Mesenchymal stem cell (in vitro differentiated cells and primary cell): ENCODE results near the gene ARHGAP23.

Experiments used
- DNase-seq: peaks from one replicate; pipeline ENCODE4 v3.0.0-alpha.2; 2013
- H2AFZ ChIP-seq: one replicate; pipeline ENCODE4 v1.6.1; 2013; ENCODE audit warnings: low read depth, mild to moderate bottlenecking, control low read depth, inconsistent platforms, low read length, moderate library complexity
- H2AK5ac ChIP-seq: 2 replicates; pipeline ENCODE4 v1.6.1; 2013; ENCODE audit warnings: low read length, moderate library complexity, mild to moderate bottlenecking, inconsistent platforms; ENCODE audit not compliant: severe bottlenecking
- H2BK120ac ChIP-seq: one replicate; pipeline ENCODE4 v1.6.1; 2013; ENCODE audit warnings: low read depth, mild to moderate bottlenecking, inconsistent platforms, low read length, moderate library complexity
- H2BK12ac ChIP-seq, 2 experiments: one replicate each; pipeline ENCODE4 v1.6.1; 2013; ENCODE audit warnings: inconsistent platforms in 2 of 2, low read length in 2 of 2, mild to moderate bottlenecking in 2 of 2, moderate library complexity in 2 of 2, control low read depth in 1 of 2
- H2BK15ac ChIP-seq: one replicate; pipeline ENCODE4 v1.6.1; 2013; ENCODE audit warnings: mild to moderate bottlenecking, low read depth, inconsistent platforms; ENCODE audit not compliant: poor library complexity, severe bottlenecking
- H2BK5ac ChIP-seq: 2 replicates; pipeline ENCODE4 v1.6.1; 2013; ENCODE audit warnings: low read depth, mild to moderate bottlenecking, low read length, control low read depth, inconsistent platforms; ENCODE audit not compliant: poor library complexity, severe bottlenecking
- H3K14ac ChIP-seq, 2 experiments: one replicate each; pipeline ENCODE4 v1.6.1; 2013; ENCODE audit warnings: inconsistent platforms in 2 of 2, low read length in 2 of 2, control low read depth in 1 of 2, mild to moderate bottlenecking in 1 of 2, moderate library complexity in 1 of 2
- H3K18ac ChIP-seq, 2 experiments: one replicate each; pipeline ENCODE4 v1.6.1; 2013; ENCODE audit warnings: inconsistent platforms in 2 of 2, low read length in 2 of 2, control low read depth in 1 of 2, low read depth in 1 of 2, mild to moderate bottlenecking in 1 of 2
- H3K23ac ChIP-seq, 2 experiments: one replicate each; pipeline ENCODE4 v1.6.1; 2013; ENCODE audit warnings: inconsistent platforms in 2 of 2, low read length in 2 of 2, mild to moderate bottlenecking in 2 of 2, moderate library complexity in 2 of 2, control low read depth in 1 of 2
- H3K27ac ChIP-seq: 2 replicates; pipeline ENCODE4 v1.5.1; 2013; ENCODE audit warnings: mild to moderate bottlenecking, moderate library complexity, low read length, control low read depth, inconsistent platforms; ENCODE audit not compliant: poor library complexity, severe bottlenecking
- H3K27me3 ChIP-seq, 2 experiments: 2 replicates each; pipeline versions ENCODE4 v1.6.1 to v1.7.0; 2013; ENCODE audit warnings: low read length in 2 of 2, mild to moderate bottlenecking in 2 of 2, moderate library complexity in 2 of 2, control low read depth in 1 of 2, inconsistent platforms in 1 of 2; ENCODE audit not compliant: control insufficient read depth in 1 of 2, insufficient read depth in 1 of 2
- H3K36me3 ChIP-seq, 2 experiments: 2 replicates each; pipeline versions ENCODE4 v1.6.1 to v1.7.0; 2013; ENCODE audit warnings: low read length in 2 of 2, control low read depth in 1 of 2, inconsistent platforms in 1 of 2, low read depth in 1 of 2, mild to moderate bottlenecking in 1 of 2; ENCODE audit not compliant: insufficient read depth in 2 of 2, control insufficient read depth in 1 of 2
- H3K4ac ChIP-seq, 2 experiments: one replicate each; pipeline ENCODE4 v1.6.1; 2013; ENCODE audit warnings: inconsistent platforms in 2 of 2, low read length in 2 of 2, mild to moderate bottlenecking in 2 of 2, moderate library complexity in 2 of 2, control low read depth in 1 of 2, low read depth in 1 of 2
- H3K4me1 ChIP-seq: 2 replicates; pipeline ENCODE4 v1.6.1; 2013; ENCODE audit warnings: low read depth, low read length, control low read depth; ENCODE audit not compliant: control insufficient read depth, insufficient read depth
- H3K4me2 ChIP-seq: 2 replicates; pipeline ENCODE4 v1.6.1; 2013; ENCODE audit warnings: low read length, mild to moderate bottlenecking, inconsistent platforms; ENCODE audit not compliant: poor library complexity, severe bottlenecking
- H3K4me3 ChIP-seq, 2 experiments: 2 replicates each; pipeline versions ENCODE4 v1.5.1 to v1.7.0; 2013; ENCODE audit warnings: low read length in 2 of 2, mild to moderate bottlenecking in 2 of 2, control low read depth in 1 of 2, low read depth in 1 of 2; ENCODE audit not compliant: insufficient read depth in 1 of 2
- H3K79me1 ChIP-seq: replicated peaks from 2 replicates; pipeline ENCODE4 v1.6.1; 2013; ENCODE audit warnings: mild to moderate bottlenecking, control low read depth, low read length, inconsistent platforms; ENCODE audit not compliant: poor library complexity, severe bottlenecking
- H3K9ac ChIP-seq: 2 replicates; pipeline ENCODE4 v1.7.0; 2013; ENCODE audit warnings: mild to moderate bottlenecking, low read length, moderate library complexity
- H3K9me3 ChIP-seq: 2 replicates; pipeline ENCODE4 v1.7.0; 2013; ENCODE audit warnings: mild to moderate bottlenecking, low read length; ENCODE audit not compliant: control insufficient read depth
- H4K8ac ChIP-seq: one replicate; pipeline ENCODE4 v1.6.1; 2013; ENCODE audit warnings: inconsistent platforms, mild to moderate bottlenecking, low read length, moderate library complexity
- H4K91ac ChIP-seq: one replicate; pipeline ENCODE4 v1.6.1; 2013; ENCODE audit warnings: mild to moderate bottlenecking, low read length, inconsistent platforms
- WGBS: methylation state at CpG from one replicate; pipeline ENCODE4 v1.1.7; 2013; ENCODE audit warnings: mixed read lengths; 5-methylcytosine and 5-hydroxymethylcytosine counted together

ARHGAP23 gene

GRCh38 chr17:38430316-38430715 lies 2.1 kb downstream of the ARHGAP23 start:
- DNase-seq, result peak; percentile 61
- Histone ChIP-seq H3K4me1 (peaks cover 48% of the 10 kb centered on the region), H3K9ac (peak overlapping the region; percentile 83), H2BK15ac (no peak overlapping the region), H3K4ac (no peak overlapping the region), H3K27ac (peak overlapping the region; percentile 92), H3K9me3 (no peaks in the 10 kb centered on the region), H3K79me1 (peaks cover 1% of the 10 kb centered on the region), H2BK120ac (no peak overlapping the region), H3K18ac (peak overlapping the region; percentile 8 to 64), H2BK12ac (no peak overlapping the region), H3K4me2 (peak overlapping the region; percentile 93), H2BK5ac (no peak overlapping the region), H4K91ac (peak overlapping the region; percentile 30), H2AK5ac (no peak overlapping the region), H3K4me3 (peak overlapping the region in 1 of 2 experiments; percentile 85), H3K27me3 (no peaks in the 10 kb centered on the region), H3K14ac (no peak overlapping the region), H2AFZ (no peak overlapping the region), H3K23ac (no peak overlapping the region), H3K36me3 (peaks cover 0 to 34% of the 10 kb centered on the region in 2 experiments), H4K8ac (no peak overlapping the region)
- 42% methylated on average over 3 of the region's 3 CpGs for WGBS

- H3K27ac ChIP-seq, result no peak overlapping the region
- no peak overlapping the region for H3K4ac ChIP-seq
- H4K91ac ChIP-seq, result peak overlapping the region; percentile 53
- no peak overlapping the region for H2BK15ac ChIP-seq
- H3K9me3 ChIP-seq, result no peaks in the 10 kb centered on the region
- H2AFZ ChIP-seq, result no peak overlapping the region
- H3K36me3 ChIP-seq, result peaks cover 0 to 37% of the 10 kb centered on the region in 2 experiments
- no peak overlapping the region for H4K8ac ChIP-seq
- WGBS, result 97% methylated on average over 2 of the region's 2 CpGs
- H3K4me1 ChIP-seq, result peaks cover 43% of the 10 kb centered on the region
- no peak overlapping the region for H3K18ac ChIP-seq
- H3K4me3 ChIP-seq, result no peak overlapping the region
- H3K79me1 ChIP-seq, result peaks cover 1% of the 10 kb centered on the region
- H3K23ac ChIP-seq, result peak overlapping the region in 1 of 2 experiments; percentile 41
- no peak overlapping the region for H2BK5ac ChIP-seq
- peak overlapping the region; percentile 70 for H2AK5ac ChIP-seq
- peak overlapping the region; percentile 29 for H3K4me2 ChIP-seq
- no peaks in the 10 kb centered on the region for H3K27me3 ChIP-seq
- H2BK120ac ChIP-seq, result no peak overlapping the region
- no peak overlapping the region for H2BK12ac ChIP-seq
- H3K14ac ChIP-seq, result peak overlapping the region in 1 of 2 experiments; percentile 7
- DNase-seq, result no peak
- no peak overlapping the region for H3K9ac ChIP-seq
Measured at GRCh38 chr17:38430822-38431221, 2.6 kb downstream of the ARHGAP23 start.

DNA sequence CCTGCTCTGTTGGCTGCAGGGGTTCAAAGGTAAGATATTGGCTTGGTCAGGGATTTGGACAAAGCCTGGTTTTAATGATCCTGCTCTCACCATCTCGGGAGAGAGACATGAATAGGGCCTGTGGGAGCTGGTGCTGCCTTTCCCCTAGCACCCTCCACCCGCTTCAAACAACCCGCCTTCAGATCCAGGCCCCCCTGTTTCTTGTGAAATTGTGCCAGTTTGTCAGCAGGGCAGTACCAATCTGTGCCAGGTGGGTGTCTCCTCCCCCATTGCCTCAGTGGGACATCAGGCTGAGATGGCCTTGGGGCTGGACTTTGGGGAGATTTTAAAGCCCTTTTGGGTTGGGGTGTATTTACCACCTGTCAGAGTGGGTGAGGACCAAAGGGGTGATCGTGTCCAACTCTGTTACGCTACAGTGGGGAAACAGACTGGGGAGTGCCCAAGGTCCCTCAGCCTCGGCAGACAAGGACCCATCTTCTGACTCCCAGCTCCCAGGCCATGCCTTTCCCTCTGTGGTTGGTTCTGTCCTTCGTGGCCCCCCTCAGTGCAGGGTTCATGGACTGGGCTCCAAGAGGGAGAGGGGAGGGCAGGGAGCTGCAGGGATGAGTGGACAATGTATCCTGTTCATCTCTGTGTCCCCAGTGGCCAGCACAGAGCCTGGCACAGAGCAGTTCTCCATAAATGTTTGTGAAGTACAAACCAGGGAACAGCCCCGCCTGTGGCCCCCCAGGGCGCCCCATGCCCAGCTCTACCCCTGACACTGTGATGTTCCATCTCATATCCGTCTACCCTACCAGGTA lies 3.3 kb downstream of the ARHGAP23 start:
- Histone ChIP-seq H2BK5ac (no peak overlapping the region), H2BK12ac (no peak overlapping the region), H4K91ac (no peak overlapping the region), H3K27ac (no peak overlapping the region), H3K18ac (no peak overlapping the region), H2AFZ (no peak overlapping the region), H4K8ac (no peak overlapping the region), H3K4me2 (peak overlapping the region; percentile 29), H2BK120ac (no peak overlapping the region), H3K9ac (no peak overlapping the region), H3K23ac (no peak overlapping the region), H3K4me3 (peak overlapping the region in 1 of 2 experiments; percentile 6), H2AK5ac (peak overlapping the region; percentile 70), H3K4me1 (peaks cover 40% of the 10 kb centered on the region), H3K36me3 (peaks cover 0 to 45% of the 10 kb centered on the region in 2 experiments), H3K27me3 (no peaks in the 10 kb centered on the region), H3K9me3 (no peaks in the 10 kb centered on the region), H2BK15ac (no peak overlapping the region), H3K14ac (peak overlapping the region in 1 of 2 experiments; percentile 7), H3K79me1 (peaks cover 1% of the 10 kb centered on the region), H3K4ac (no peak overlapping the region)
- 93% methylated on average over 7 of the region's 10 CpGs for WGBS
- DNase-seq, result no peak

- H3K9ac ChIP-seq, result no peak overlapping the region
- H2AFZ ChIP-seq, result no peak overlapping the region
- peaks cover 1% of the 10 kb centered on the region for H3K79me1 ChIP-seq
- H3K27ac ChIP-seq, result no peak overlapping the region
- H3K23ac ChIP-seq, result no peak overlapping the region
- H3K9me3 ChIP-seq, result no peaks in the 10 kb centered on the region
- no peak overlapping the region for H2BK12ac ChIP-seq
- H3K36me3 ChIP-seq, result peaks cover 0 to 61% of the 10 kb centered on the region in 2 experiments
- H4K91ac ChIP-seq, result no peak overlapping the region
- H2BK15ac ChIP-seq, result peak overlapping the region; percentile 62
- H3K27me3 ChIP-seq, result no peaks in the 10 kb centered on the region
- 92% methylated on average over 21 of the region's 21 CpGs for WGBS
- no peak overlapping the region for H4K8ac ChIP-seq
- DNase-seq, result no peak
- no peak overlapping the region for H3K4me2 ChIP-seq
- no peak overlapping the region for H2BK120ac ChIP-seq
- no peak overlapping the region for H3K4ac ChIP-seq
- no peak overlapping the region for H2BK5ac ChIP-seq
- no peak overlapping the region for H3K14ac ChIP-seq
- peaks cover 32% of the 10 kb centered on the region for H3K4me1 ChIP-seq
- H2AK5ac ChIP-seq, result no peak overlapping the region
- H3K18ac ChIP-seq, result no peak overlapping the region
- H3K4me3 ChIP-seq, result no peak overlapping the region
Measured at GRCh38 chr17:38434178-38434665, 6.0 kb downstream of the ARHGAP23 start.
